ENCODE results near the gene ZNF525. TPM values are rescaled to one million over a fixed set of nuclear protein-coding genes. Genes with fewer than 3 reads are reported as not detected.
A peak's percentile ranks its signal among the peaks of the same experiment; 100 is the strongest.
"Not testable (repeated sequence)": the region's sequence is repeated elsewhere in the genome, so short reads cannot be mapped to it uniquely, and the experiment has no call there.

Gene ZNF525
- total RNA-seq, 4 donors from 2014 or later: 6.5 to 13.1 (median 10.1) TPM

GRCh38 chr19:53355739-53356138, 9.8 kb upstream of the ZNF525 start:
- no peak overlapping the region for H3K4me3 ChIP-seq (ENCODE audit: low read depth, poor library complexity, severe bottlenecking)
- intact Hi-C loops (cut with DNase I; ENCODE audit: low total_unique reads): no loop called here
- WGBS, 2 donors: 94 to 100% methylated on average over 1 of the region's 1 CpG
- DNase-seq (ENCODE audit: low spot score in 2 of 2): no peak
- TF ChIP-seq, protein P1, sequence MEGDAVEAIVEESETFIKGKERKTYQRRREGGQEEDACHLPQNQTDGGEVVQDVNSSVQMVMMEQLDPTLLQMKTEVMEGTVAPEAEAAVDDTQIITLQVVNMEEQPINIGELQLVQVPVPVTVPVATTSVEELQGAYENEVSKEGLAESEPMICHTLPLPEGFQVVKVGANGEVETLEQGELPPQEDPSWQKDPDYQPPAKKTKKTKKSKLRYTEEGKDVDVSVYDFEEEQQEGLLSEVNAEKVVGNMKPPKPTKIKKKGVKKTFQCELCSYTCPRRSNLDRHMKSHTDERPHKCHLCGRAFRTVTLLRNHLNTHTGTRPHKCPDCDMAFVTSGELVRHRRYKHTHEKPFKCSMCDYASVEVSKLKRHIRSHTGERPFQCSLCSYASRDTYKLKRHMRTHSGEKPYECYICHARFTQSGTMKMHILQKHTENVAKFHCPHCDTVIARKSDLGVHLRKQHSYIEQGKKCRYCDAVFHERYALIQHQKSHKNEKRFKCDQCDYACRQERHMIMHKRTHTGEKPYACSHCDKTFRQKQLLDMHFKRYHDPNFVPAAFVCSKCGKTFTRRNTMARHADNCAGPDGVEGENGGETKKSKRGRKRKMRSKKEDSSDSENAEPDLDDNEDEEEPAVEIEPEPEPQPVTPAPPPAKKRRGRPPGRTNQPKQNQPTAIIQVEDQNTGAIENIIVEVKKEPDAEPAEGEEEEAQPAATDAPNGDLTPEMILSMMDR (IDR thresholded peaks at IDR 0.05): no peak
- TF ChIP-seq POLR2A (IDR thresholded peaks at IDR 0.05): no peak

DNA sequence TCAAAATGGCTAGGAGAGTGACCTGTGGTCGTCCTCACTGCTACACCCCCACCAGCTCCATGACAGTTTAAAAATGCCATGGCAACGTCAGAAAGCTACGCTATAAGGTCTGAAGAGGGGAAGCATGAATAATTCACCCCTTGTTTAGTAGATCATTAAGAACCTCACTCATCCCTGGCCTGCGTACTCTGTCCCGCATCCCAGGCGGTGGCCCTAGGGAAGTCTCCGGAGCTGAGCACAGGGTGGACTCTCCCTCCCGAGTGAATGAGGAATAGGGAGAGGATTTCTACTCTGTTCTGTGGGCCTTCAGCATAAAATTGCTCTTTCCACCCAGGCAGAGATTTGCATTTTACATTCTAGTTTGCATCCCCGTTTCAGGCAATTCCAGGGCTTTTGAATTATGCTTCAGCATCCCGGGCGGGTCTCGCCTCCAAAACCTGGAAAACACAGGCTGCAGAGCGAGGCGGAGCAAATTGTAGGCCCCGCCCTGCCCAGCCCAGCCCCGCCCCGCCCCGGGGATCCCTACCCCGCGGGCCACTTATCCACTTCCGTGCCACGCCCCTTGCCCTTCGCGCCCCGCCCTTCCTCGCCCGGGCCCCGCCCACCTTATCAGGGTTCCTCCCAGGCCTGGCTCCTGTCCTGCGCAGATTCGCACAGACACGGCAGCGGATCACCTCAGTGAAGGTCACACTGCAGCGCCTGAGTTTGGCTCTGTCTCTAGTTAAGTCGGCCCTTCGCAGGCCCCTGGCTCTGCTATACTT, 7.5 kb upstream of the ZNF525 start:
- H3K4me3 ChIP-seq (ENCODE audit: low read depth, poor library complexity, severe bottlenecking): no peak overlapping the region
- WGBS, 2 donors: 62 to 74% methylated on average over 35 of the region's 35 CpGs
- intact Hi-C loops (cut with DNase I; ENCODE audit: low total_unique reads): no loop called here
- TF ChIP-seq, protein P1 (IDR thresholded peaks at IDR 0.05): no peak
- TF ChIP-seq POLR2A (IDR thresholded peaks at IDR 0.05): no peak
- DNase-seq (ENCODE audit: low spot score in 2 of 2): no peak

GRCh38 chr19:53360056-53360455, 5.4 kb upstream of the ZNF525 start:
- 89 to 94% methylated on average over 10 of the region's 10 CpGs for WGBS, 2 donors
- intact Hi-C loops (cut with DNase I; ENCODE audit: low total_unique reads): not testable (repeated sequence)

DNA sequence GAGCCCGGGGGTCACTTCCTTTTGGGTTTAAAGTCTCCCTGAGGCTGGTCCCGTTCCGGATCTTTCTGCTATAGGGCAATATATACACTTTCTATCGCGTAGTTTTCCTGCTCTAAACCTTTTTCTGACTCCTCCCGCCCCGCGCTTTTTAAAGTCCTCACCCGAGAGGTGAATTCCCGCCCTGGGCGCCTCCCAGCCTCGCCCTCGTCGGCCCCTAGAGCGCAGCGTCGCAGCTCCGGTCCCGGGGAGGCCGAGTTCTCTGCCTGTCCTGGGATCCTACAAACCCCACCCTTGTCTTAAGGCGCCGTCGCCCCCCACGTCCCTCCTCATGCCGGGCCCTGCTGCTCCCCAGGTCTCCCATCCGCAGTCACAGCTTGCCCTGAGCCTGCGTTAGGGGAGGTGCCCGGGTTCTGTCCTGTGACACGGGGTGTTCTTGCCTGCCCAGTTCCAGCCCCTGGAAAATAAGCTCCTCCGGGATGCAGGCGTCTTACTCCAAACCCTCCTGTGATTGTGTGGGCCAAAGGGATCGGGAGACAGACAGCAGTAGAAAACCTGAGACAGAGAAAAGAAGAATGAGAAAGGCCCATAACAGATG, 491 bp downstream of the ZNF525 start:
- DNase-seq (ENCODE audit: low spot score in 2 of 2): no peak
- intact Hi-C loops (cut with DNase I; ENCODE audit: low total_unique reads): no loop called here

More at GRCh38 chr19:53360056-53360455, 5.4 kb upstream of the ZNF525 start:
- H3K4me3 ChIP-seq (ENCODE audit: low read depth, poor library complexity, severe bottlenecking); DNase-seq (ENCODE audit: low spot score in 2 of 2): not testable (repeated sequence)

DNA sequence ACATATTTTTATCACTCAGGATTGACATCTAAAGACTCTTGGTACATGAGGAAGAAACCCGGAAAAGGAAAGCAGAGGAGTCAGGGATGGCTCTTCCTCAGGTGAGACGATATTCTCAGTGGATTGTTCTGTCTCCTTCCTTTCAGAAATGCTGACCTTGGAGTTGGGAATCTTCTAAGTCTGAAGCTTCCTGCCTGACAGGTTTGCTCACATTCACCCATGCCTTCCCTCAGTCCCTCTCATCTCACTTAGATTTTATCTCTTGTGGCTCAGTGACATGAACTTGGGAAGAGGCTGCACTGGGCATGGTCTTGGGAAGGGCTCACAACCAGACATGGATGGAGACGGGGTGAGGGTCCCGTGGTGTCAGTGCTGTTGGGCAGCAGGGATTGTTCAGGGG, 6.7 kb downstream of the ZNF525 start:
- intact Hi-C loops (cut with DNase I; ENCODE audit: low total_unique reads): no loop called here
- TF ChIP-seq, protein P1 (IDR thresholded peaks at IDR 0.05): no peak
- TF ChIP-seq POLR2A (IDR thresholded peaks at IDR 0.05): no peak
- 83 to 93% methylated on average over 4 of the region's 4 CpGs for WGBS, 2 donors
- no peak overlapping the region for H3K4me3 ChIP-seq (ENCODE audit: low read depth, poor library complexity, severe bottlenecking)
- no peak for DNase-seq (ENCODE audit: low spot score in 2 of 2)

More for the DNA sequence above, 491 bp downstream of the ZNF525 start:
- WGBS, 2 donors: 1% methylated on average over 23 to 32 of the region's 32 CpGs
- H3K4me3 ChIP-seq (ENCODE audit: low read depth, poor library complexity, severe bottlenecking): peak overlapping the region; percentile 48
- TF ChIP-seq, protein P1 (IDR thresholded peaks at IDR 0.05): no peak
- no peak for TF ChIP-seq POLR2A (IDR thresholded peaks at IDR 0.05)

DNA sequence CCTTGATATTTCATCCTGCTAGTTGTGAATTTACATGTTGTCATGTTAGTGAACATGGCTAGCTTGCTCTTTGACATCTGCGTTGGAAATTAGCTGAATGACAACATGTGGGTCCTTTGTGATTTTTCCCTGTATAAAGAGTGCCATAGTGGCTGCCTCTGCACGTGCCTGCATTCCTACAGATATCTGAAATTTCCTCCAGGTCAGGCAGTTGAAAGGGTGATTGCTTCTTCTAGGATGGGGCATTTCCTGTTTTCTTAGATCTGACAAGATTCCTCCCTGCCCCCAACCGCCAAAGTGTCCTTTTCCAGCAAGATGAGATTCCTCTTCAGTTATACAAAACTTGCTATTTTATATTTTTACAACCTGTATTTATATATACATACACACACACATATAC, 8.8 kb downstream of the ZNF525 start:
- intact Hi-C loops (cut with DNase I; ENCODE audit: low total_unique reads): no loop called here
- WGBS, 2 donors: 64% methylated on average over 3 of the region's 3 CpGs
- no peak for DNase-seq (ENCODE audit: low spot score in 2 of 2)
- TF ChIP-seq POLR2A (IDR thresholded peaks at IDR 0.05): no peak
- TF ChIP-seq, protein P1 (IDR thresholded peaks at IDR 0.05): no peak
- no peak overlapping the region for H3K4me3 ChIP-seq (ENCODE audit: low read depth, poor library complexity, severe bottlenecking)

Data from lower leg skin (tissue), 4 donors.